ENCODE results near the gene PGAP6.

DNA sequence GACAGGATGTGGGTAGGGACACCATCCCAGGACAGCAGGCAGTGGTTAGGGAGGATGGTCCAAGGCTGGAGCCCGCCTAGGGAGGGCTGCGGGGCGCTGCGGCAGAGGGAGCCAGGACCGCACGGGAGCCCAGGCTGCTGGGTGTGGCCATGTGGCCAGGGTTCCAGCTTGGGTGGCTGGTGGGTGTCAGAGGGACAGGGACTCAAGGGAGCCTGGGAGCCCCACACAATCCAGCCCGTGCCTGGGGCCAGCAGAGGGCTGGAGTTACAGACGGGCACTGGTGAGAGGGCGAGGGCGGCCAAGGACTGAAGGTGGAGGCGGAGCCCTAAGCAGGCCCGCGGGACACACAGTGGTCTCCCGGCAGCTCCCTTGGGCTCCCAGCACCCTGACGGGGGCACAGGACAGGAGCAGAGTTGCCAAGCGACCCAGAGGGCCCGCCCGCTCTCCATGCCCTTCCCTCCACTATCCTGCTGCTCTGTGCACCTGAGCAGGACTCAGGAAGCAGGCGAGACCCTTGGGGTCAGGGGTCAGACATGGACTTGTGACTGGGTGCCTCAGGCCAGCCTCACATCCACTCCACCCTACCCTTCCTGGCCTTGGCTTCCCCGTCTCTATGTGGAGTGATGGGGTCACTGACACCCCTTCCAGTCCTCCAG, 18.5 kb downstream of the PGAP6 start:
- TF ChIP-seq, protein P1, sequence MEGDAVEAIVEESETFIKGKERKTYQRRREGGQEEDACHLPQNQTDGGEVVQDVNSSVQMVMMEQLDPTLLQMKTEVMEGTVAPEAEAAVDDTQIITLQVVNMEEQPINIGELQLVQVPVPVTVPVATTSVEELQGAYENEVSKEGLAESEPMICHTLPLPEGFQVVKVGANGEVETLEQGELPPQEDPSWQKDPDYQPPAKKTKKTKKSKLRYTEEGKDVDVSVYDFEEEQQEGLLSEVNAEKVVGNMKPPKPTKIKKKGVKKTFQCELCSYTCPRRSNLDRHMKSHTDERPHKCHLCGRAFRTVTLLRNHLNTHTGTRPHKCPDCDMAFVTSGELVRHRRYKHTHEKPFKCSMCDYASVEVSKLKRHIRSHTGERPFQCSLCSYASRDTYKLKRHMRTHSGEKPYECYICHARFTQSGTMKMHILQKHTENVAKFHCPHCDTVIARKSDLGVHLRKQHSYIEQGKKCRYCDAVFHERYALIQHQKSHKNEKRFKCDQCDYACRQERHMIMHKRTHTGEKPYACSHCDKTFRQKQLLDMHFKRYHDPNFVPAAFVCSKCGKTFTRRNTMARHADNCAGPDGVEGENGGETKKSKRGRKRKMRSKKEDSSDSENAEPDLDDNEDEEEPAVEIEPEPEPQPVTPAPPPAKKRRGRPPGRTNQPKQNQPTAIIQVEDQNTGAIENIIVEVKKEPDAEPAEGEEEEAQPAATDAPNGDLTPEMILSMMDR (conservative IDR thresholded peaks at IDR 0.05 in 1 of 2, IDR thresholded peaks at IDR 0.05 in 1 of 2; ENCODE audit: extremely low read depth in 1 of 2, insufficient read depth in 1 of 2, low read depth in 1 of 2, low read length in 2 of 2): no peak
- TF ChIP-seq EZH2 (IDR thresholded peaks at IDR 0.05; ENCODE audit: borderline replicate concordance, low read length): no peak
